Raji (cell line): ENCODE results near the gene ZNF804B.

Experiments
- POLR2A ChIP-seq: IDR thresholded peaks from 2 replicates; pipeline ENCODE4 v1.6.1; 2011; ENCODE audit warnings: low read depth, low read length, control low read depth; ENCODE audit not compliant: insufficient read depth

Gene ZNF804B

DNA sequence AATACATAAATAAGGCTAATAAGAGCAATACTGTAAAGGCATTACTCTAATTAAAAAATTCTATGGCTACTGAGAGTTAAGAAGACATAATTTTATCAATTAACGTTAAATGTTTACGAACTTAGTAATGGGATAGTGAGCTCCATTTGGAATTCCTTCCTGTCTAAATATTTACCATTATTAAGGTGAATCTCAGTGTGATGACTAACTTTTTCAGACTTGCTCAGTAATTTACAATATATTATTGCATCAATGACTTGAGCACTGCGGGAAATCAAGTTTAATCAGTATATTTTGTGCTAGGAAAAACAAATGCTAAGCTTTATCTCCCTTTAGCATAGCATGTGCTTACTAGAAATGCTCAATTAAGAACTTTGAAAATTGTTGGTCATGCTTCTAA, 318.5 kb downstream of the ZNF804B start:
- TF ChIP-seq POLR2A, result no peak

DNA sequence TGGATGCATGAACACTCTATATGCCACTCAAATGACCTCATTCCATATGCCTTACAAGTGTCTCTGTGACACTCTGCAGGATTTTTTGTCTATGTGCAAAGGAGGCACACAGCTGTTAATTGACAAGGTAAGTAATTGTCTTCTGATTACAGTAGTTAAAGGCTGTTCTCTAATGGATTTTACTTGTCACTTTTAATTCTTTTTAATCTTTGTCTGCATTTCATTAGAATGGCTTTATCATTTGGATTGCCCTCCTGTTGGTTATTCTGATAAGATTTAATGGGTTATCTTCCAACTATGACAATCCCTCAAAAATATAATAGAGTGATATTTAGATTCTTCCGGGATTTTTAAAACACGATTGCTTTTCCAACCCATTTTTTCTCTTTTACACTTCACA, 326.1 kb downstream of the ZNF804B start:
- no peak for TF ChIP-seq POLR2A

DNA sequence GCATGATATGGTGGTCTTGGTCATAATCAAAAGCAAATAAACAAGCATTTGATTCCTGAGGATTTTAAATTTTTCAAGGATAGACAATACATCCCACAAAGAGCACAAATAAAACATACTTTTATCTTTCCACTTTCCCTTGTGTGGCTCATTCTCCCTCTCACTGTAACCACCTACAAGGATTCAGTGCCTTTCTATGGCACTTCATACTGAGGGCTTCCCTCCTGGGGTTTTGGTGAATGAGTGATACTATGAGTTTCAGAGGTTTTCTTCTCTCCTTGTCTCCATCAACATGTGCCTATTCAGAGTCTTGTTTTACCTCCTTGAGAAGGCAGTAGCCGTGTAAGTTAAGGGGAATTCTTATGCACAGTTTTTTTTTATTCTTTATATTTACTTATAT, 332.1 kb downstream of the ZNF804B start:
- TF ChIP-seq POLR2A, result no peak

DNA sequence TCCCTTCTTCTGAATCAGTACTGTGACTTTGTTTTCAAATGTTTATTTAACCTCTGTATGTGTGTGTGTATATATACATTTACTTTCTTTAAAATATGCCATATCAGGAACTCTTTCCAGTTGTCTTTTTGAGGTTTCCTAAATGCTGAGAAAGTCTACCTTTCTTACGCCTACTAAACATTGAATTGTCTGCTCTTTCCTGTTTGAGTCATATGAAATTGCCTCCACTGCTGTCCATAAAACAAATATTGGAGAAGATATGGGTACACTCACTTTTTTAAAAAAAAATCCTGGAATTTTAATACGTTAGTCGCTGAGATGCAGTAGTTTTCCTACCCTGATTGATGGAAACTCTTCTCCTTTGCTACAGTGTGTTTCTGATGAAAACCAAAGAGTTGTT, 334.8 kb downstream of the ZNF804B start:
- TF ChIP-seq POLR2A, result no peak

DNA sequence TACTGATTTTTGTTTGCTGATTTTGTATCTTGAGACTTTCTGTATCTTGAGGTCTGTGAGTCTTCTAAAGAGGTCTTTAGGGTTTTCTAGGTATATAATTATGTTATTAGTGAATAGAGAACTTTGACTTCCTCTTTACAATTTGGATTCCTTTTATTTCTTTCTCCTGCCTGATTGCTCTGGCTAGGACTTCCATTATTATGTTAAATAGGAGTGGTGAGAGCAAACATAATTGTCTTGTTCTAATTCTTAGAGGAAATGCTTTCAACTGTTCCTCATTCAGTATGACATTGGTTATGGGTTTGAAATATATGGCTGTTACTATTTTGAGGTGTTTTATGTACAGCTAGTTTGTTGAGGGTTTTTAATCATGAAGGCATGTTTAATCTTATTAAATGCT, 344.1 kb downstream of the ZNF804B start:
- no peak for TF ChIP-seq POLR2A

DNA sequence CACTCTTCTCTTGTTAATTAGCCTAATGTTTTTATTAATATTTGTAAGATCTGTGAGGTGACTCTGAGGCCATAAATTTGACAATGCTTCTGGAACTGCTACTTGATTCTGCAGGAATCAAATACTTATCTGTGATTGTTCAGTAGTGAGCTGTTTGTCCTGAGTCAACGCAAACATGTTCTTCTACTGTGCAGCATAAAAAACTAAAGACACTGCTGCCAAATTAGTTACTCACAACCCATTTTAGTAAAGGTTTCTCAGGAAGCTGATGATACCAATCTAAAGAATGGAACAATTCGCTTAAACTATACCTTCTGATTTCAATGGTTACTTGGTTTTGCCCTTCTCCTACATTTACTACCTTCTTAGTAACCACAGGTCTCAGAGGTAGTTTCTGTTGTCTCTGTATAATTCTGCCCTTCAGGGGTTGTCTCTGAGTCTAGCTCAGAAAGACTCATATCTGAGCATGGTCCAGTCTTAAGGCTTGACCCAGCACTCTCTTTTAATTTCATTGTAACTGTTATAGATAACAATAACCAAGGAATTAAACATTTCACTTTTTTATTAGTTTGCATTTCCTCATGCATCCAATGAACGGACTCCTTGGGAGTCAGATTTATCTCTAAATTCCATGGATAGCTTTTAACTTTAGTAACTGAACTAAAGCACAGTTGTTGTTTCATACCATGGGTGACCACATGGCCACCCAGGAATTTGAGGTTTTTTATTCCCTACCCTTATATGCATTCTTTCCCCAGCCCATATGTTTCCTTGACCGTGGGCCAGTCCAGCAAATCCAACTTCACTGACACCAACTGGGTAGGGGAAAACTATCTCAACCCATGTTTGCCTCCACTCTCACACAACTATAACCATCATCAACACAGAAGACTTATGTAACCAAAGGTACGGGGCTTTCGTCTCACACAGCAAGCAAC, 345.5 kb downstream of the ZNF804B start:
- TF ChIP-seq POLR2A, result no peak

DNA sequence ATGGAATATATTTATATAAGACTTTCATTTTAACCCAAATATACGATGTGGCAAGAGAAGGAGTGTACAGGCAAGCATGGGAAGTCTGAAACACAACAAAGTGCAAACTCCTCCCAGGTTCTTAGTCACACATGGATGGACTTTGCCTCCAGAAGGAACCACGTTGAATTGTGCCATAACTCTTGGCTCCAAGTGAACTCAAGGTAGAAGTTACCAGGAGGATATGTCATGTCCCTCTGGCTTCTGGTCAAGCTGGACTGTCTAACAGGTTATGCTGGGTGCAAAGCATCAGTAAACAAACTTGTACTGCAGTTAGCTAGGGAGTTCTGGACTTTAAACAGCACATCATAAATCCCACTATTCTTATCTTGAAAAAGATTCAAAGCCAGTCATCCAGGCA, 364.4 kb downstream of the ZNF804B start:
- TF ChIP-seq POLR2A, result no peak

DNA sequence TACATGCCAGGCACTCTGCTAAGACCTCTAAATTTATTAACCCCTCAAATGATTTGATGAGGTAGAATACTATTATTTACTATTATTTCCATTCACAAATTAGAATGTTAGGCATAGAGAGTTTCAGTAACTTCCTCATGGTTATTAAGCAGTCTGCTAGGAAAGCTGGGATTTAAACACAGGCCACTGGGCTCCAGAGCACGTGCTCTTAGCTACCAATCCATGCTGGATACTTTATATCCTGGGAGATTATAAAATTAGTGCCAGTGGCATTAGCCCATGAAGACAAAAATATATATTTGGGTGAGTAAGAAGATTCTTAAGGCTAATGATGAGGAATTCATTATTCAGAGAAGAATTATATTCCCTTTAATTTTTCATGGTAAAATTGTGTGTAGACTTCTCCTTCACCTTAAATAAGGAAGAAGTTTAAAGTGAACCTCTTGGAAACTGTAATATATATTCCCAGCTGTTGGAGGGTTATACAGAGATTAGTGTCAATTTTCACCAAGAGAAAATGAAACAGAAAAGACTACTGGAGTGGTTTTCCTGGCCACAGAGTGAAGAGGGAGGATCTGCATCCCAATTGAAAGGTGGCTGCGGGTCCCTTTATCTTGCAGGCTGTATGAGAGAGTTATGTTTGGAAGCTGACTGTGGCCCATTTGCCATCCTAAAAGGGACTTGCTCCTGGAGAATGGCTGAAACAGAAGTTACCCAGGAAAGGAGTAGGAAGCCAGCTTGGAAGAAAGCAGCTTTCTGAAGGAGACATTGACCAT, 370.3 kb downstream of the ZNF804B start:
- TF ChIP-seq POLR2A, result no peak

DNA sequence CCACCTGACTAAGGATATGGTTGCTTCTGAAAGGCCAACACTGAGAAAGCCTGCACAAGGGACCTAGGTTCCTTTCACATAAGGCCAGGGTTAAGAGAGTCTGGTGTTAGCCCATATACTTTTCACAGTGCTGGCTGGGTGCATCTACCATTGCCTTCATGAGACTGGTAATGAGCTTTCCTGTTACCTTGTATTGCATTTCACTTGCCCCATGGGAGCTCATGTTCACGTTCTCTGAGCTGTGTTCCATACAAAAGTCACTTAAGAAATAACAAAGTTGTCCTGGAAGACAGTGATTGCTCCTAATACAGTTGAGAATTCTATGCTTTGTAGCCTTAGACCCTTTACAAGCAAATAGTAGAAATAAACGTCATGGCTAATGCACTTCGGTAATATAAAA, 373.9 kb downstream of the ZNF804B start:
- TF ChIP-seq POLR2A, result no peak

DNA sequence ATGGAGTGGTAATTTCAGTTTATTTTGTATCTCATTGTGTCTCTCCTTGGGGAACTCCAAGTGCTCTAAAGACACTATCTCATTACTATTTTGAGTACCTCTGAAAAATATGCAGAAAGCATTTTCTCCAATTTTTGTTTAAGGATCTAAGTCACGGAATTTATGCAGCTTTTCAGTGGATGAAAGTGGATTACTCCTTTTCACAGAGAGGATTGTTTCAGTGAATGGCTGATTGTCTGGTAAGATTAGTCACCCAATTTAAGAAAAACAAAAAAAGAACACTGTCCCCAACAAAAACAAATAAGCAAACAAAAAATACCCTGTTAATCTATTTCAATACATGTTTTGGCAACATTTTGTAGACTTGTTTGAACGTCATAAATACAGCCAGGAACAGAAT, 374.3 kb downstream of the ZNF804B start:
- no peak for TF ChIP-seq POLR2A

DNA sequence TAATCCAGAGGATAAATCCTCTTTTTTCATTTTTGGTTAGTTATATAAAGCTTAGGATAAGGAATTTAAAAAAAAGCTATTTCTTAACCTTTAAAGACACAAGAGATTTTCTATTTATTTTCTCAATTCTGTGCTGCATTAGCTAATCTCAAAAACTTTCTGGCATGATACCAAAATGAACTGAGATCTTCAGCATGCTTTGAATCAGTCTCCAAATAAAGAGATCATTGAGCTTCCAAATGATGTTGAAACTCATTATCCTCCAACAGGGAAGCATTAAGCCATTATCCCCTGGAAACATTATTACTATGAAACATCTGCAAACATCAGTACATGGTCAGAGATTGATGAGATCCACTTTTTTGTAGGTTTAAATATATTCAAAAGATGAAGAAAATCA, 386.3 kb downstream of the ZNF804B start:
- TF ChIP-seq POLR2A, result no peak

DNA sequence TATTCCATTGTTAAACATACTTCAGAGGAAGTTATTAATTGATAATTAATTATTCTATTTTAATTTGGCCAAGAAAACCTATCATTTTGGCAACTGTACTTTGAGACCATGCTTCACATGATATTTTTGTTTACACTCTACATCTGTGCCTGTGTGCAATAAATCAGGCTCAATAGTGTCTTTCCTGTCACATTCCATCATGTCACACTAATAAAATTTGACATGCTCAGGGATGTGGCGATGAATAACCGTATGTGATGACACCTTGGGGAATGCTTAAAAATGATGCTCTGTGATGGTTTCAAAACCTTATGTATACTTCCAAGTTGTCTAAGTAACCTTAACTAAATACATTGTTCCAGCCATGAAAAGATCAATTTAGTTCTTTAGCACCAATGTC, 400.6 kb downstream of the ZNF804B start:
- no peak for TF ChIP-seq POLR2A

DNA sequence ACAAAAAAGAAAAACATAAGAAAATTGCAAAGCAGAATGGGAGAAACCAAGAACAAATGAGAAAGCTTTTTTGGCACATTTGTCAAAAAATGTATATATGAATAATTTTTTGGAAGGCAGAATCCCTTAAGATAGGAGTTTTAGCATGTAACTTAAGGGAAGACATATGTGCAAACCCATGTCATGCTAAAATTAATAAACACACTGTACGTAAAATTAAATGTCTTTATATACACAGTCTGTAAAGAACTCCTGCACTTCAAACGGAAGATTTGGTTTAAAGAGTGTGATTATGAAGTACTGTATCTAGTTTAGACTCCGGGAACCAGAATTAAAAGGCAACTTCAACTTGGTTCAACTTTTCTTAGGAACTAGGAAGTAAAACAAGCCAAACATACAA, 405.9 kb downstream of the ZNF804B start:
- no peak for TF ChIP-seq POLR2A

DNA sequence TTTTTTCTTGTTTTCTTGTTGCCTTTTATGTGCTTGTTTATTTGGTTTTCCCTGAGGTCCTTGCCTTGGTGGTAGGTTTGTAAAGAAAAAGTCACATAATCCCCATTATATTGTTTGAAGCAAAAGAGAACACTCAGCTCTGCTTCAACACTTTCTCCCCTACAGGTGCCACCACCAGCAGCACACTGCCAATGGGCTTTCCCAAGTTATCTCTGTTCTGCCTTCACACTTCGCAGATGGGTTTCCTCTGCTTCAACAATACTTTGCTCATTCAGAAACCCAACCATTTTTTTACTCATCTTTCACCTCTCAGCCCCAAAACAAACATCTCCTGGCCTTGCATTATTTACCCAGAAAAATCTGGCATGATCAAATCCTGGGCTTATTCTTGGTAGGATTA, 411.1 kb downstream of the ZNF804B start:
- TF ChIP-seq POLR2A, result no peak

DNA sequence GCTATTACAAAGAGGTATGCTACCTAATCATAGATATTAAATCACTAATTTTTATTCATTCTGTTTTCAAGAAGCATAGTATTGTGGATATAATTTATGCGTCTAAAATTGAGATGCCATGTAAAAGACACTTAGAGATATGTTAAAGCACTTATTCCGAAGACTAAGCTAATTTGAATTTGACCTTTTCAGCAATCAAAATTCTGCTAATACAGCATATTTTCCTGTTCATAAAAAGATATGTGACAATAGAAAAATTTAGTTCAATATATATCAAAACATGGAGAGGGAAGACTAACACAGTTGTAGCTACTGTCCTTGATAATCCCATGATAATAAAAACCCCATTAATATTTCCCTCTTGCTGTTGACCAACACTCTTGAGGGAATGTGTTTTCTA, 422.6 kb downstream of the ZNF804B start:
- TF ChIP-seq POLR2A, result no peak

DNA sequence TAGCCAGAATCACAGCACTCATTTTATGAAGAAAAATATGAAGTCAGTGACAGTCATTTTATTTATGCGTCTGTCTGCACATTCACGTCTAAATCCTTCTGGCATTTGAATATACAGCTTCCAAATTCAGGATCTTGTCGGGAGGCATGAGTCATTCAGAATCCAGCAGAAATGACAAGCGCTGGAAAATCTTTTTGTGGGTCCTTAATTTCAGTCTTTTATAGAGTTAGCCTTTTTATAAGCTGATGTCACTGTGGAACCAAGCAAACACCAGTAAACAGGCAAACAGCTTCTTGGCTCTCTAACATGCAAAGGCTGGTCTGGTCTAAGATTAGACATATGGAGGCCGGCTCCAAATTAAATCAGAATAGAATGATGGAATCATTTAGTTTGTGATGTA, 424.2 kb downstream of the ZNF804B start:
- no peak for TF ChIP-seq POLR2A
